GM19463 (cell line): ENCODE measurements around the gene MATR3.
"Not testable (repeated sequence)": the region's sequence is repeated elsewhere in the genome, so short reads cannot be mapped to it uniquely, and the experiment has no call there.

ENCODE experiments used
- ATAC-seq: cut with Tn5 transposase; IDR thresholded peaks from one replicate; pipeline ENCODE4 v1.9.1; 2021; ENCODE audit warnings: mild to moderate bottlenecking, moderate library complexity; ENCODE audit not compliant: unreplicated experiment

Gene MATR3, protein sequence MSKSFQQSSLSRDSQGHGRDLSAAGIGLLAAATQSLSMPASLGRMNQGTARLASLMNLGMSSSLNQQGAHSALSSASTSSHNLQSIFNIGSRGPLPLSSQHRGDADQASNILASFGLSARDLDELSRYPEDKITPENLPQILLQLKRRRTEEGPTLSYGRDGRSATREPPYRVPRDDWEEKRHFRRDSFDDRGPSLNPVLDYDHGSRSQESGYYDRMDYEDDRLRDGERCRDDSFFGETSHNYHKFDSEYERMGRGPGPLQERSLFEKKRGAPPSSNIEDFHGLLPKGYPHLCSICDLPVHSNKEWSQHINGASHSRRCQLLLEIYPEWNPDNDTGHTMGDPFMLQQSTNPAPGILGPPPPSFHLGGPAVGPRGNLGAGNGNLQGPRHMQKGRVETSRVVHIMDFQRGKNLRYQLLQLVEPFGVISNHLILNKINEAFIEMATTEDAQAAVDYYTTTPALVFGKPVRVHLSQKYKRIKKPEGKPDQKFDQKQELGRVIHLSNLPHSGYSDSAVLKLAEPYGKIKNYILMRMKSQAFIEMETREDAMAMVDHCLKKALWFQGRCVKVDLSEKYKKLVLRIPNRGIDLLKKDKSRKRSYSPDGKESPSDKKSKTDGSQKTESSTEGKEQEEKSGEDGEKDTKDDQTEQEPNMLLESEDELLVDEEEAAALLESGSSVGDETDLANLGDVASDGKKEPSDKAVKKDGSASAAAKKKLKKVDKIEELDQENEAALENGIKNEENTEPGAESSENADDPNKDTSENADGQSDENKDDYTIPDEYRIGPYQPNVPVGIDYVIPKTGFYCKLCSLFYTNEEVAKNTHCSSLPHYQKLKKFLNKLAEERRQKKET

DNA sequence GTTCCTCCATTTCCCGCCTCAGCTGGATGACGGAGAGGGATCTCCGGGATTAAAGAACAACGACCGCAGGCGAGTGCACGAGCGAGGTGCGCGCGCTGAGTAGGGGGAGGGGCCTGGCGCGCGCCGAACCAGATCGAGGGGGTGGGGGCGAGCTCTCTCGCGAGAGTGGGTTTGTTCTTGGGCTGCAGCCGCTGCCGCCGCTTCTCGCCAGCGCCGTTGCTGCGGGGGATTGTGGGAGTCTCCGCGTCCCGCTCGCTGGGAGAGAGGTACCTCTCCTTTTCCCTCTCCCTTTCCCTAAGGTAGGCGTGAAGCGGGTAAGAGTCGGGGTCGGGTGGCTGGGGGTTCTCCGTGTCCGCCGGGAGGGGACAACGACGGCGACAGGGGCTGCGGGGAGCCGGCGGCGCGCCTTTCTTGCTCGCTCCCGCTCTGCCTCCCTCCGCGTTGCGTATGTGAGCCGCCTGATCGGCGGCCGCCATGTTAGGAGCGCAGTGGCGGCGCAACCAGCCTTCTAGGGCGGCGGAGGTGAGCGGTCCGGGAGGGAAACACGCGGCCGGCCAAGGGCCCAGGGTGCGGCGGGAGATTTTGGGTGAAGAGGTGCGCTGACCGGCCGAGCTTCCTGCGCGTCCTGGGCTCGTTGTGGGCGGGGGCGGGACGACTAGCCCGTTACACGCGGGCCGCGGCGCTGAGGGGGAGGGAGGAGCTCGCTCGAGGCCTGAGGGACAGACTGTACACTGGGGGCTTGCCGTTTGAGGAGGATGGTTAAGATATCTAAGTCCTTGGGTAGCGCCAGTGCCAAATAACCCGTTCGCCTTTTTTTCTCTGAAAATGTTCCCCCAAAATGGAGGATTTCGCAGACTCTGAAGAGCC, at the start of gene MATR3:
TSS of gene MATR3 (plus strand) at position 234 of the 867 bp plus-strand sequence. CDS start 13,676 bp downstream, outside the sequence.
- ATAC-seq: peak; percentile 62

DNA sequence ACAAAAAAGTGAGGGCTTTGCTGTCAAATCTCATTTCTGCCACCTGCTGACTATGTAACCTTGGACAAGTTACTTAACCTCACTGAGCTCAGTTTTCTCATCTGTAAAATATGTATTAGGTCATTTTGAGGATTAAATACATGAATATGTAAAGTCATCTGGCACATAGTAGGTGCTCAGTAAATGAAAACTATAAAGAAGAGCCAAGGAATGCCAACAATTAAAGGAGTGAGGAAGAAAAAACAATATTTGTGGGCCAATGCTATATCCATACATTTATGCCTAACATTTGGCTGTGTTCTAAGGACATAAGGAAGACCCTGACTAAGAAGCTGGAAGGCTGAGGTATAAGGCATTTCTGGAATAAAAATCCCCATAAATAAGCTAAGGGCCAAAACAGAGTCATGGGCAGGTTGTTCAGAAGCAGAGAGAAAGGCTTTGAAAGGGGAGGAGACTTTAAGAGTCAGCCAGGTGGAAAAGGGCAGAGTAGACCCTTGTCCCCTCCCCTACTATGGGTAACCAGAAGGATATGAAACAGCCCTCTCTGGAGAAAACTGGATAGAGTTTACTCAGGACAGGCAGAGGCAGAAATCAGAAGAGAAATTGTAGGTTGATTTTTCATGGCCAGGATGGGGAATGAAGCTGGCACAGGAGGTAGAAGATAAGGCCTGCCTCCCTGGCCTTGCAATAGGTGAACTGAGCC, 47.8 kb upstream of the MATR3 start:
- no peak for ATAC-seq

DNA sequence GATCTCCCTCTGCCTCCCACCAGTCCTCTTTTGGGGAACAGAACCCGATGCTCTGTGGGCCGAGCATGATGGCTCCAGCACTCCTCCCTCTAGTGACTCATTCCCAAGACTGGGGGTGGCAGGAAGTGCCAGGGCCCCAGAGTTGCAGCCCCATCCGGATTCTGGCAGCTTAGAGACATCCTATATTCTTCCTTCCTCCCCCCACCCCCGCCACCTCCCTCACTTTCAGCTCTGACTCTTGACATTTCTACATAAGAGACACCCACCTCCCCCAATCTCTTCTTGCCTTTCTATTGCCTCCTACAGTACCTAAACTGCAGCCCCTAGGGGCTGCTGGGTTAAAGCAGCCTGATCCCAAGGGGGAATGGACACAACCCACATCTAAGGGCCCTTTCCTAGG, 47.1 kb upstream of the MATR3 start:
- no peak for ATAC-seq

DNA sequence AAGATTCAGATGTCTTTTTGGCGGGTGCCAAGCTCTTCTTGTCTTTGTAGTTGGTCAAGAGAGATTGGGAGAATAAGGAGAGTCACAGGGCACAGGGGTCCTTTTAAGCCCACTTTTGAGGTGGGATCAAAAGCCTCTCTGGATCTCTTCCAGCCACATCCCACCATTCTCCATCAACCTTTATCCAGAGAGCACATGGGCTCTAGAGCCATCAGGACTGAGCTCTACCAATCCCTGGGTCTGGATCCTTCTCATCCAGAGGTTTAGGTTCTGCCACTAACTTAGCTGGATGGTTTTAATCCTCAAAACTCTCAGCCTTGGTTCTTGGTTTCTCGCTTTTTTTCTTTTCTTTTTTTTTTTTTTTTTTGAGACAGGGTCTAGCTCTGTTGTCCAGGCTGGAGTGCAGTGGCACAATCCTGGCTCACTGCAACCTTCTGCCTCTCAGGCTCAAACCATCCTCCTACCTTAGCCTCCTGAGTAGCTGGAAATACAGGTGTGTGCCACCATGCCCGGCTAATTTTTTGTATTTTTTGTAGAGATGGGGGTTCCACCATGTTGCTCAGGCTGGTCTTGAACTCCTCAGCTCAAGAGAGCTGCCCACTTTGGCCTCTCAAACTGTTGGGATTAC, 44.6 kb upstream of the MATR3 start:
- ATAC-seq: no peak

DNA sequence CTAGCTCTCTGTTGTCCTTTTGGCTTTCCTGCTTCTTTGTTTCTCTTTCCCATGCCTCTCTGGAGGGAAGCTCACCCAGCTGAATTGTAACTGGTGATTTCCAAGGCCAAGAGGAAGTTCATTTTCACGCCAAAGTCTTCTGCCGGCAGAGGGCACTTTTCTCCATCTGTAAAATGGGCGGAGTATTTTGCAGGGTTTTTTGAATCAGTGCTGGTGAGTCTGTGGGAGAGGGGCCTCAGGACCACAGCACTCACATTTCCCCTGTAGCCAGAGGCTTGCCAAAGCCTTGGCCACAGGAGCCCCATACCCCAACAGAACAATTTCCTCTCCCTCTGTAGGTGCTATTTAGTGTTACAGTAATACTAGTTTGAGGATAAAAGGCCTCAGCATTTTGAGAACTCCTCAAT, 42.3 kb upstream of the MATR3 start:
- ATAC-seq: no peak

DNA sequence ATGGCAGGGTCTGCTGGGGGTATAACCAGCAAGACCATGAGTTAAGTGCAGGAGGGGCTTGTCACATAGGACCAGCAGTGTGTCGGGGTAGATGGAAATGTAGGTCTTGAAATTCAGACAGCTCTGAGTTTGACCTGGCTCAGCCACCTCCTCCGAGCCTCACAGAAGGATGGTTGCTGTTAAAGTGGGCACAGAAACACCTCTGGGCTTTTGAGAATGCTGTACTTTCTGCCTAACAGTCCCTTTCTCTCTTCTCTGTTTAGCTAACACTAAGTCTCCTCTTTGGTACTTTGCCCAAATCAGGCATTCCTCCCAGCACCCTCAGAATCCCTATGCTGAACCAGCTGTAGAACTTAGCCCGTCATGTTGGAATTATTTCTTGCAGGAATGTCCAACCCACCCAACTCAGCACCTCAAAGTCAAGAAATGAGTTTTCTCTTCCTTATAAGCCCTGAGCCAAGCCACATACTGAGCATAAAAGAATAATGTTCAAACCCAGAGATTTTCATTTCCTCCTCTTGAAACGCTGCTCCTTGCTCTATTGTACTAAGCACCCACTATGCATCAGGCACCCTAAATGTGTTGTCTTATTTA, 41.7 kb upstream of the MATR3 start:
- no peak for ATAC-seq

DNA sequence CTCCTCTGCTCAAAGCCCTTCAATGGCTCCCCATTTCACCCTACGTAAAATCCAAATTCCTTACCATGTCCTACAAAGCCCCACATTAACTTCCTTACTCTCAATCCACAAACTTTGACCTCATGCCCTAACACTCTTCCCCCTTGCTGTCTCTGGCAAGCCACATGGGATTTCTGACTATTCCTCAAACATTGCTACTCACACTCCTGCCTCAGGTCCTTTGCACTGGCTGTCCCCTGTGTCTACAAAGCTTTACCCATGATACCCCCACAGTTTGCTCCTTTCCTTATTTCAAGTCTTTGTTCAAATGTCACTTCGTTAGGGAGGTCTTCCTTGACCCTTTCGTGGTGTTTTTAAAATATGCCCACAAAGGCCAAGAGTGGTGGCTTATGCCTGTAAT, 40.4 kb upstream of the MATR3 start:
- no peak for ATAC-seq

DNA sequence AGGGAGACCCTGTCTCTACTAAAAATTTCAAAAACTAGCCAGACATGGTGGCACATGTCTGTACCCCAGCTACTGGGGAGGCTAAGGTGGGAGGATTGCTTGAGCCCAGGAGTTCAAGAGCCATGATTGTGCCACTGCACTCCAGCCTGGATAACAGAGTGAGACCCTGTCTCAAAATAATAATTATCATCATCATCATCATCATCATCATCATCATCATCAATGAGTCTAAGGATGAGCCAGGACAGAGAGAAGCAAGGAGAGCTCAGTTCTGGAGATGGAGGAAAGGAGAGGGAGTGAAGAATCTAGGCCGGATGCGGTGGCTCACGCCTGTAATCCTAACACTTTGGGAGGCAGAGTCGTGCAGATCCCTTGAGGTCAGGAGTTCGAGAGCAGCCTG, 36.7 kb upstream of the MATR3 start:
- no peak for ATAC-seq

DNA sequence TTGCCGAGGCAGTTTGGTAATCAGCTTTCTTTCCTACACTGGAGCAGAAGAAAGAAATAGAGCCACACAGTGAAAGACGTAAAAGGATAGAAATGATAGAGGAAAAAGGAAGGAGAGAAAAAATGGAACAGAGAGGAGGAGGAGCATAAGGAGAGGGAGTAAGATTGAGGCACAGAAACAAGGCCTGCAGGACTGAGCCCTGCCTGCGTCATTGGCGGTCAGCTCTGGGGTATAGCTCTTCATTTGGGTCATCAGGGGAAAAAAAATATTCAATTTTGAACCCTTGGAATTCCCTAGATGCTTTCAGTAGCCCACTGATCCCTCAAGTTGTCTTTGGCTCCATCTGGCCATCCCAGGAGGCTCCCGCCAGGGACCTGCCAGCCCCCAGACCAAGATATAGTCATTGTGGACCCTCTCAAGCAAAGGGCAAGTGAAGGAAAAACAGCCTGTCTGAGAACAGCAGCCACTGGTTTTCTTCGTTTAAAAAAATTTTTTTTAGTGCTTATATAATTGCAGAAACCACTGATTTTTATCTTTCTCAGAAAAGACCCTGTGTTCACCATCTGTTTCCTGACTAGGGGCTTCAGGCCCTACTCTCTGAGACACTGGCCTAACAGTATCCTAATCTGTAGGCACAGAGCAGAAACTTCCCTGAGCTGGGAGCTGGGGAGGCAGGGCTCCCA, 31.3 kb upstream of the MATR3 start:
- no peak for ATAC-seq

DNA sequence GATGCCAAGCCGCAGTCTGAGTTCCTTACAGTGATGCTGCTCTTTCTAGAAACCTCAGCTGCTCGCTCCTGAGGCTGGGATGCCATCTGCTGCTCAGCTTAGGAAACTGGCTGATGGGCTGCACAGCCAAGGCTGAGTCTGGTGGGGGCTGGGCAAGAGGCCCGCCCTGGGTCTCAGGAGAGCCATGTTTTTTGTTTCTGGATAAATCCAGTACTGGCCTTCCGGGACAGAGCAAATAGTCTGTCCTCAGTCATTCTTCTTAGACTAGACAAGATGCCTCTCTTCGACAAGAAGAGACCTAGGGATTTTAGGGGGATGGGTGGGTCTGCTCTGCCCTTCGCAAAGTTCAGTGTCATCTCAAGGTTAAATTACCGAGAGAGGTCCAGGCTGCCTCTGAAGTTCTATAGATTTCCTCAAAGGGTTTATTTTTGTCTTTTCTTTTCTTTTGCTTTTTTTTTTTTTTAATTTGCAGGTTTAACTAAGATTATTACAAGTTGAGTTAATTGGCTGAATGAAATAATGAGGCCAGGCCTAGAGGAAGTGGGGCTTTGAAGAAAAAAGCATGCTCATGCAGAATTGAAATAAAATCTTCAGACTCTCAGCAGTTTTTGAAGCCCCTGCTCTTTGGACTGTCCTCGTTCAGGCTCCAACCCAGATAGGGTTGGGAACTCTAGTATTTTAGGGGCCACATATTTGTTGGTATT, 30.6 kb upstream of the MATR3 start:
- ATAC-seq: peak; percentile 94

DNA sequence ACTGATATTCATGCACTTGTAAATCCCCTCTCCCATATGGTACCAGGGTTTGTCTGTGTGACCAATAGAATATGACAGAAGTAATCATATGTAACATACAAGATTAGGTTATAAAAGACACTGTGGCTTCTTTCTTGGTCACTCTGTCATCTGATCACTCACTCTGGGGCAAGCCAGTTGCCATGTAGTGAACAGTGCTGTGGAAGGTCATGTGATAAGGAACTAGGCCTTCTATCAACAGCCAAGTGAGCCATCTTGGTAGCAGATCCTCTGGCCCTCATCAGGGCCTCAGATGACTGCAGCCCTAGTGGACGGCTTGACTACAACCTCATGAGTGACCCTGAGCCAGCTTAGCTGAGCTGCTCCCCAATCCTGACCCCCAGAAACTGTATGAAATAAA, 30.0 kb upstream of the MATR3 start:
- no peak for ATAC-seq

DNA sequence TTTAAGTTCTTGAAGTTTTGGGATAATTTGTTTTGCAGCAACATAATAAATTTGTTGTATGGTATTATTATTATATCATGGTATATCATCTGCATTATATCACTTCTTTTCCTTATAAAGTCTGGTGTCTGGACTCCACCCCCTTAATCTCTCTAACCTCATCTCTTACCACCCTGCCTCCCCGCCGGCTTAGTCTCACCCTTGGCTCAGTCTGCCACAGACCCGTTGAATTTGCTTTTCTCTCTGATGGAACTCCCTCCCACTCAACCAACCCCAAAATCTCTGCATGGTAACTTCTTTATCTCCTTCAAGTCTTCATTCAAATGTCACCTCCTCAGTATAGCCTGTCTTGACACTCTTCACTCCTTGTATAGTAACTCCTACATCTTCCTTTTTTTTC, 29.6 kb upstream of the MATR3 start:
- no peak for ATAC-seq

DNA sequence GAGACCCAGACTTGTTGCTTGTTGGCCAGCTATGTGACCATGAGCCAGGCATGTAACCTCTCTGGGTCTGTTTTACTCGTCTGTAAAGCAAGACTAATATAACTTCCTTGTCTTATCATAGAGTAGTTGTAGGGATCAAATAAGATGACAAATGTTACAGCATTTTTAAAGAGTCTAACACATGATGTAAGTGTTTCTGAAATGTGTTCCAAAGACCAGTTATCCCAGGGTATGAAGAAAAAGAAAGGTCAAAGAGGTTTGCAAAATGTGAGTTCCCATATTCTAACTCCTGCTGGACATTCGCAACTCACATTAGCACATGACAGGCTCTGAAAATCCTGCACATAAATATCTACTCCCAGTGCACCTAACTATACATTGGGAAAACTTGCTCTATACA, 28.5 kb upstream of the MATR3 start:
- ATAC-seq: no peak

DNA sequence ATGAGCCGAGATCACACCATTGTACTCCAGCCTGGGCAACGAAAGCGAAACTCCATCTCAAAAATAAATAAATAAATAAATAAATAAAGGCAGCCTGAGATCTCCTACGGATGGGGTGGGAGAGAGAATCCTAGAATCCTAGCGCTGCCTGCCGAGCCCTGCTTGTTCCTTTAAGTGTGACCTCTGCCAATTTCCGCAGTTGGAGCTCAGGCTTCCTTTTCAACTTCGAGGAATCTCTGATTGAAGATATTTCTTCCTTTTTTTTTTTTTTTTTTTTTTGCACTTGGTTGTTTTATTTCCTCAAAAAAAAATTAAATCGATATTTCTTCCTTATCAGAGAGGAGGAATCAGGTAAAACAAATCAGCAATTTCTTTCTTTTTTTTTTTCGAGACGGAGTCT, 27.3 kb upstream of the MATR3 start:
- no peak for ATAC-seq

DNA sequence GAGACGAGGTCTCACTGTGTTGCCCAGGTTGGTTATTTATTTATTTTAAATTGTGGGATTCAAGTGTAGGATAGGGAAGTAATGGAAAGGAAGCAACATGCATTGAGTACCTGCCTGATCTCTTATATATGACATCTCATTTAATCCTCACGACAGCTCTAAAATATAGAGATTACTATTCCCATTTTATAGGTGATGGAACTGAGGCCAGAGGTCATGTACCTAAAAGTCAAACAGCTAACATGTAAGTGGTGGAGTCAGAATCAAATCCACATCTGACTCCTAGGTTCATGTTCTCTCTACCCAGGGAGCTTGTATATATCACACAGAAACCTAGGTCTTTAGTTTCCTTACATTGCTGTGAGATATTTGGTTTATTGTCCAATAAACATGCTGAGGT, 26.1 kb upstream of the MATR3 start:
- ATAC-seq: no peak

DNA sequence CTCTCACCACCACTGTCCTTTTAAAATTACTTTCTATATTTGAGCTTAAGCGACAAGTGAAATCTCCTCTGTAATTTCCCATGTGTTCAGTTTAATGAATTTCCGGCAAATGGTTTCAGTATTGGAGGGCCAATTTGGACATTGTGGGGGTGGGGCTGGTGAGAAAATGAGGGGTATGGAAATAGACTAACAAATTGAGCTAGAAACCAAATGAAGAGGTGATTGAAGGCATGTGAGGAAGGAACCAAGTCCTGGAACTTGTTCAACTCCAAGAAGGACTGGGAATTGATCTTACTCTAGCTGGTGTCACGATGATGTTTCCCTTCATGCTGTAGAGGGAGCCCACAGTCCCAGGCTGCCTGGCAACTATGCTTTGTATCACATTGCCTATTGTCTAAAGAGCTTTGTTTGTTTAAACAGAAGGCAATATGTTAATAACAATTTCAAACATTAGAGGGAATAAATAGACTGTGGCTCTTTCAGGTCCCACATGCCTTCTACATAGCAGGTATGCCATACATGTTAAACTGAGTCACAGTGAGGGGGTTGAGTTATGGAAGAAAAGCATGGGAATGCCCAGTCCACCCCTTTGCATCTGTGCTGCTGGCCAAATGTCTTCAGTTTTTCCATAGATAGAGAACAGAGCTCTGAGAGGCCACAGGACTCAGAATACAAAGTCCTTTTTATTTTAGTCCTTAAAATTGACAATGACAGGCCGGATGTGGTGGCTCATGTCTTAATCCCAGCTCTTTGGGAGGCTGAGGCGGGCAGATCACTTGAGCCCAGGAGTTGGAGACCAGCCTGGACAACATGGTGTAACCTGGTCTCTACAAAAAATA, 25.0 kb upstream of the MATR3 start:
- ATAC-seq: no peak

DNA sequence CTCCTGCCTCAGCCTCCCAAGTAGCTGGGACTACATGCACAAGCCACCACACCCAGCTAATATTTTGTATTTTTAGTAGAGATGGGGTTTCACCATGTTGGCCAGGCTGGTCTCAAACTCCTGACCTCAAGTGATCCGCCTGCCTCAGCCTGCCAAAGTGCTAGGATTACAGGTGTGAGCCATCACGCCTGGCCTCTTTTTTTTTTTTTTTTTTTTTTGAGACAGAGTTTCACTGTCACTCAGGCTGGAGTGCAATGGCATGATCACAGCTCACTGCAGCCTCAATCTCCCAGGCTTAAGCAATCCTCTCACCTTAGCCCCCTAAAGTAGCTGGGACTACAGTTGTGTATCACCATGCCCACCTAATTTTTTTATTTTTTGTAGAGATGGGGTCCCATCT, 22.8 kb upstream of the MATR3 start:
- ATAC-seq: not testable (repeated sequence)
